NB4 (cell line): ENCODE results near the gene COL23A1.

Experiments
- POLR2A ChIP-seq: IDR thresholded peaks from 2 replicates; pipeline ENCODE4 v1.6.1; 2011; ENCODE audit warnings: mild to moderate bottlenecking; ENCODE audit not compliant: insufficient read length; ENCODE audit errors: extremely low read depth
- TF ChIP-seq, protein P1 (sequence below): IDR thresholded peaks from one replicate; pipeline ENCODE4 v1.5.1; 2012; ENCODE audit warnings: low read depth, low read length
- TF ChIP-seq, protein P2 (sequence below): IDR thresholded peaks from 2 replicates; pipeline ENCODE4 v1.6.1; 2011; ENCODE audit warnings: low read depth, low read length

DNA sequence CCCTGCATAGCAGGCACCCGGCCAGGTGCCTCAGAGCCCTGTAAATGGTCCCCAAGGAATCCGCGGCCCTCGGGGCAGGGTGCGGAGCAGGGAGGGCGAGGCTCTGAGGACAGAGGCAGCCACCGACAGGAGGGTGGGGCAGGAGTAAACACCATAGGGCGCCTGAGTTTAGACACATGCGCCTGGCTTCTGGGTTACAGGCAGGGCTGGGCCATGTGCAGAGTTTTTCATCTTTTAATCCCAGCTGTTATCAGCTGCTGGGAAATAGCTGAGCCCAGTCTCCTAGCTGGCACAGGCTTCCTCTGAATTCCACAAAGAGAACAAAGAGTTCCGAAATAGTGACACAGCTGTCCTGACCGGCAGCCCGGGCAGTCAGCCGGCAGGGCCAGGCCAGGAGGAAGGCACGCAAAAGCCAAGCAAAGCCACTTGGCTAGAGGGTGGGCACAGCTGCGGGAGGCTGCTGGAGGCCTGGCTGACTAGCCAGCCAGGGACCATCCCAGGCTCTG is 258.6 kb downstream of the COL23A1 start:
- TF ChIP-seq, protein P1, sequence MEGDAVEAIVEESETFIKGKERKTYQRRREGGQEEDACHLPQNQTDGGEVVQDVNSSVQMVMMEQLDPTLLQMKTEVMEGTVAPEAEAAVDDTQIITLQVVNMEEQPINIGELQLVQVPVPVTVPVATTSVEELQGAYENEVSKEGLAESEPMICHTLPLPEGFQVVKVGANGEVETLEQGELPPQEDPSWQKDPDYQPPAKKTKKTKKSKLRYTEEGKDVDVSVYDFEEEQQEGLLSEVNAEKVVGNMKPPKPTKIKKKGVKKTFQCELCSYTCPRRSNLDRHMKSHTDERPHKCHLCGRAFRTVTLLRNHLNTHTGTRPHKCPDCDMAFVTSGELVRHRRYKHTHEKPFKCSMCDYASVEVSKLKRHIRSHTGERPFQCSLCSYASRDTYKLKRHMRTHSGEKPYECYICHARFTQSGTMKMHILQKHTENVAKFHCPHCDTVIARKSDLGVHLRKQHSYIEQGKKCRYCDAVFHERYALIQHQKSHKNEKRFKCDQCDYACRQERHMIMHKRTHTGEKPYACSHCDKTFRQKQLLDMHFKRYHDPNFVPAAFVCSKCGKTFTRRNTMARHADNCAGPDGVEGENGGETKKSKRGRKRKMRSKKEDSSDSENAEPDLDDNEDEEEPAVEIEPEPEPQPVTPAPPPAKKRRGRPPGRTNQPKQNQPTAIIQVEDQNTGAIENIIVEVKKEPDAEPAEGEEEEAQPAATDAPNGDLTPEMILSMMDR = no peak
- no peak for TF ChIP-seq POLR2A
- TF ChIP-seq, protein P2, sequence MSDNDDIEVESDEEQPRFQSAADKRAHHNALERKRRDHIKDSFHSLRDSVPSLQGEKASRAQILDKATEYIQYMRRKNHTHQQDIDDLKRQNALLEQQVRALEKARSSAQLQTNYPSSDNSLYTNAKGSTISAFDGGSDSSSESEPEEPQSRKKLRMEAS = no peak
